Cardiac septum (tissue), 1 donor: ENCODE measurements around the gene ERICH6B. TPM values are rescaled to one million over a fixed set of nuclear protein-coding genes. Genes with fewer than 3 reads are reported as not detected.

Source experiments
- DNase-seq: peaks from one replicate; pipeline ENCODE4 v3.0.0-alpha.2; 2020; ENCODE audit warnings: low spot score
- intact Hi-C: fragments of 100-400 bp; cut with DNase I; formaldehyde crosslinking; loops from one replicate; pipeline ENCODE4 v1.14.0; 2022
- total RNA-seq: library from RNA; stranded (reverse); fragmentation: NEBNext Ultra II Directional; extraction: Animal tissue kit (Norgen Biotek cat#: 25700); gene quantifications from one replicate; pipeline ENCODE4 v1.2.1, GENCODE V29; 2021
- donor health status: DM: no; HTN: no; CAD: no.

ERICH6B gene
- total RNA-seq, 1 donor from 2014 or later, result not detected

DNA sequence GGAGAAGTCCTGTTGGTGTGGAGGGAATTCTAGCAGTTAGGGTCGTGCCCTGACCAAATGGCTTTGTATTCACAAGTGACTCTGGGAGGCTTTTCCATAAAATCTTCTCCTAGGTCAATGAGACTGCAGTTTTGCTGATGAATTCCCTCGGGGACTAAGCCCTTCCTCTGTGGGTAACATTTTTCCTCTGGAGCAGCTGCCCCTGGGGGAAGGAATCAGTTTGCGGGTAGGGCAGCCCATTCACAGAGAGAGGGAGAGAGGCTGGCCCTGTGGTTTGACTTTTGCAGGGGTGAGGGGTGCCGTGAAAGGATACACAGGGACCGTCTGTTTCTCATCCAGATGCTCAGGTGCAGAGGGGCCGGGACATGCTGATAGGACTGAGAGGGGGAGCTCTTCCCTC, 67.3 kb downstream of the ERICH6B start:
- intact Hi-C loops, result no loop called here

DNA sequence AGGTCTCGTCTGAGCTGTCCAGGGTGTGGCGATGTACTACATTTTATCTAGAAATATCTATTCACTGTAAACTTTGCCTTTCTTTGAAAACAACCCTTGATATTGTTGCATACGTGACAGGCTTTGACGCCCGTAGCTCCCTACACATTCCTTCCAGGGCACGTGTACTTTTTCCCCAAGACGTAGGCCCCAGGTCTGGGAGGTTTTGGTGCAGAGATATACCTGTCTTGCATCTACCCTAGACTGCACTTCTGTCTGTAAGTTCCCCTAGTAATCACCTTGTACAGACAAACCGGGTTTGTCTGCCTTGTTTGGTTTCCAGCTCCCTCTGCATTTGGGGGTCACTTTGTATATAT, 69.2 kb downstream of the ERICH6B start:
- DNase-seq, result no peak
- intact Hi-C loops, result no loop called here

More for the DNA sequence above, 67.3 kb downstream of the ERICH6B start:
- no peak for DNase-seq

GRCh38 chr13:45545686-45546409, 69.7 kb downstream of the ERICH6B start:
- intact Hi-C loops, result no loop called here
- no peak for DNase-seq

- intact Hi-C loops, result no loop called here
Observed at GRCh38 chr13:45544520-45544919, 71.0 kb downstream of the ERICH6B start.

GRCh38 chr13:45542878-45543277, 72.7 kb downstream of the ERICH6B start:
- intact Hi-C loops, result no loop called here

More at GRCh38 chr13:45544520-45544919, 71.0 kb downstream of the ERICH6B start:
- DNase-seq, result no peak

GRCh38 chr13:45542391-45542790, 73.1 kb downstream of the ERICH6B start:
- intact Hi-C loops, result no loop called here
- DNase-seq, result no peak

More at GRCh38 chr13:45542878-45543277, 72.7 kb downstream of the ERICH6B start:
- no peak for DNase-seq

DNA sequence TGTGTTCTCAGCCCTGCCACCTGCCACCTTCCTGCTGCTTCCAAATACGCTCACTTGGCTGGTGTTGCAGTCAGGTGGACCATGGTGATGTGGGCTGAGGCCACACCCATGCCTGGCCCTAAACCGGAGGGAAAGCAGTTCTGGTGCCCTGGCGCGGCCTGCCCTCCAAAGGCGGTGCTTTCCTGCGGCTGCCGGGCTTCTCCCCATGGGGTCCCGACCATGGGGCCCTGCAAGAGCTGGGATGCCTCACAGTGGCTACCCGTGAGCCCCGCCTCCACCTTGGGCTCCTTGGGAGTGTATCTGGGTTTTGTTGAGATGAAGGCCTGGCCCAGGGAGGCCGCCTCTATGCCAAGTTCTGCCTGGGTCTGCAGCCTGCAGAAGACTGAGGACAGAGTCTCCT, 73.7 kb downstream of the ERICH6B start:
- intact Hi-C loops, result no loop called here
- DNase-seq, result peak; percentile 70

- DNase-seq, result no peak
- intact Hi-C loops, result no loop called here
Observed at GRCh38 chr13:45540864-45541263, 74.7 kb downstream of the ERICH6B start.

- intact Hi-C loops, result no loop called here
- no peak for DNase-seq
Observed at GRCh38 chr13:45540195-45540594, 75.3 kb downstream of the ERICH6B start.

DNA sequence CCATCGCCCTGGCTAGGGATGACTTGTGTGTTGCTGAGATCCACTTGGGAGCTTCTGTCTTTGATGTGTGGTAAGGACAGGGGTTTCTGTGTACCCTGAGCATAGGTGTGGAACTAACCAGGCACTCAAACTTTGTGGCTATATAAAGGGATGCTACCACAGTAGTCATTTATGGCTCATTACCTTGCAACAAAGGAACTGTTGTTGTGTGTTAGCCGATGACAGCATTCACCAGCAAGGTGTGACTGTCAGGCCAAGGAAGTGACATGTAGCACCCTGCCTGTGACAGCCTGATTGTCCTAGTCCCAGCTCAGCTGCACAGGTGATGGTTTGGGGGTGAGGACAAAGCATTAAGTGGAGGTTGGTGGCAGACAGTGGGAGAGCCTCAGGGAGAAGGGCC, 77.2 kb downstream of the ERICH6B start:
- intact Hi-C loops, result no loop called here
- no peak for DNase-seq

DNA sequence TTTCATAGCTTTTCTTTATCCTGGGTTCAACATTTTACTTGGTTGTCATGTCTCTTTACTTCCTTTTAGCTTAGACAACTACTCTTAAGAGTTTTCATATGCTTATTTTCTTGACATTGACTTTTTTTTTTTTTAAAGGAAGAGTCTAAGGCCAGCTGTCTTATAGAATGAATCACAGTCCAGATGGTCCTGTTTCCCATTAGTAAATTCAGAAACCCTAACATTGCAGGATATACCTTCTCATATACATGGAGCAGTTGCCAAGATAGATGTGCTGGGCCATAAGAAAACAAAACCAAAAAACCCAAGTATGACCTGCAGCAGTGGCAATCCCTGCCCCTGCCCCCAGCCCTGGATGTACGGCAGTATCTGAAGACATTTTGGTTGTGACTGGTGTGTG, 78.0 kb downstream of the ERICH6B start:
- intact Hi-C loops, result no loop called here
- DNase-seq, result no peak

DNA sequence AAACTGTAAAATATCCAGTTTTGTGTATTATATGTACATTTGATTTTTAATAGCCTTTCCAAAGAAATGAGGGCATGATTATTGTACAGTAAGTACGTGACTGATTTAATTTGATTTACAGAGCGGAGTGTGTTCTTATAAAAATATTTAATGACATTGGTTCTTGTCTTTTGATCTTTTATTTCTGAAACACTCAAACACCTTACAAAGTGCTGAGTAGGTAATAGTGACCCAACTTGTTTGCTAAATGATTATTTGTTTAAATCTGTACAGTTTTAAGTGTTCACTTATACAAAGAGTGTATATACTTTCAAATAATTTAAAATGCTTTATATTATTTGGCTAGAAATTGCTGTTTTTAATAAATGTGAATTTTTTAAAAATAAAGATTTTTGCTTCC, 79.3 kb downstream of the ERICH6B start:
- intact Hi-C loops, result no loop called here
- no peak for DNase-seq

GRCh38 chr13:45534604-45535003, 80.9 kb downstream of the ERICH6B start:
- intact Hi-C loops, result no loop called here
- DNase-seq, result no peak

GRCh38 chr13:45529758-45530157, 85.8 kb downstream of the ERICH6B start:
- intact Hi-C loops, result no loop called here
- DNase-seq, result no peak

DNA sequence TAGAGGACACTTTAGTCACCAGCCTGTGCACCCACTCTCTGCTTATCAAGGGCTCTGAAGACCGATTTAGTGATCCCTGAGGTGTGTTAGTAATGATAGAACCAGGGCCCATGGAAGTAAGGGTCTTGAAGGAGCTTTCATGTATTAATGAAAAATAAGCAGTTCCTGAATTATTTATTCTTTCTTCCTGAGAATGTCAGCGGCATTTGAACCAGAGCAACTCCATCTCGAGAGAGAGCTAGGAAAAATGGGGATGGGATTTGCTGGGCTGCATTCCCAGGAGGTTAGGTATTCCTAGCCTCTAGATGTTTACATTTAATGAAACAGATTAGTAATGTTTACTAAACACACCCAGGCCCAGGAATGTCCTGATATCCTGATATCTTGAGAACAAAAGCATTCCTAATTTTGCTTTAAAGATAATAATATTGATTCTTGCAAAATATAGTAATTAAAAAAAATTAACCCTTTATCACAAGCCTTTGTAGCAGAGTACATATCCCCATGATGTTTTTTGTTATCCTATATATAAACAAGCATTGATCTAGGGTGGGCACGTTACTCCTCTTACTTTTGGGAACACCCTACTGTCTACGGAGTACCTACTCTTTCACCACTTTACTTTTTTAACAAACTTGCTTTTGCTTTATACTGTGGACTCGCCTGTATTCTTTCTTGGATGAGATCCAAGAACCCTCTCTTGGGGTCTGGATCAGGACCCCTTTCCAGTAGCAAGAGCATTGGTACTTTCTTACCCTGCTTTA, 87.7 kb downstream of the ERICH6B start:
- no peak for DNase-seq
- intact Hi-C loops, result no loop called here

- intact Hi-C loops, result no loop called here
- DNase-seq, result no peak
Observed at GRCh38 chr13:45522571-45522970, 93.0 kb downstream of the ERICH6B start.

- intact Hi-C loops, result no loop called here
Observed at GRCh38 chr13:45521297-45521696, 94.2 kb downstream of the ERICH6B start.

DNA sequence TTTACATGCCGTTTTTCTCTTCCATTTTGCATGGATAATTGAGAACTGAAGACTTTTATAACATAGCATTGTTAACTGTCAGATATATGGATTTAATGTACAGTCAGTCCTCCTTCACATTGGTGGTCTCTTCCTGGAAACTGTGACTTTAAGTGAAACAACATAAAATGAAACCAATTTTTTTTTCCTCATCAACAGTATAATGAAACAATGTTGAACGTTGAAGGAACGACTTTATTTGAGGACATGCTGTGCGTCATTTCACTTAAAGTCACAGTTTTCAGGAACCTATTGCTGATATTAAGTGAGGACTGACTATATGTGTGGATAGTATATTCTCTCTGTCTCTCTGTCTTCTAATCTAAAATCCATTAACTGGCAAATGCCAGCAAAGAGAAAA, 96.0 kb downstream of the ERICH6B start:
- intact Hi-C loops, result no loop called here
- no peak for DNase-seq

More at GRCh38 chr13:45521297-45521696, 94.2 kb downstream of the ERICH6B start:
- no peak for DNase-seq

- intact Hi-C loops, result no loop called here
- no peak for DNase-seq
Observed at GRCh38 chr13:45518525-45519245, 96.9 kb downstream of the ERICH6B start.

GRCh38 chr13:45516757-45517156, 98.8 kb downstream of the ERICH6B start:
- intact Hi-C loops, result no loop called here
- DNase-seq, result no peak
